ENCODE results near the gene WFDC6.

DNA sequence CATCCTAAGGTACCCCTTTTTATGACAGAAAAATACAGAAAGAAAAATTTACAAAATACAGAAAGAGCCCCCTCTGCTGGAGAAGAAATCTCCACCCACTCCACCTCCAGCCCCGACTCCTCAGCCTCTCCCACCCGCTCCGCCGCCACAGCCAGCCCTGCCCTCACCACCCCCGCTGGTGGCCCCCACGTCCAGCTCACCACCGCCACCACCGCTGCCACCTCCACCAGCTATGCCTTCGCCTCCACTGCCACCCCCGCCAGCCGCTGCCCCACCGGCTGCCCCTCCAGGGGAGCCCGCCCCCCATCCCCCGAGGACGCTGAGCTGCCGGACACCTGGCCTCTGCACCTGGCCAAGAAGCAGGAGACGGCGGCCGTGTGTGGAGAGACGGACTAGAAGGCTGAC, 52.0 kb downstream of the WFDC6 start:
- TF ChIP-seq, protein P1, sequence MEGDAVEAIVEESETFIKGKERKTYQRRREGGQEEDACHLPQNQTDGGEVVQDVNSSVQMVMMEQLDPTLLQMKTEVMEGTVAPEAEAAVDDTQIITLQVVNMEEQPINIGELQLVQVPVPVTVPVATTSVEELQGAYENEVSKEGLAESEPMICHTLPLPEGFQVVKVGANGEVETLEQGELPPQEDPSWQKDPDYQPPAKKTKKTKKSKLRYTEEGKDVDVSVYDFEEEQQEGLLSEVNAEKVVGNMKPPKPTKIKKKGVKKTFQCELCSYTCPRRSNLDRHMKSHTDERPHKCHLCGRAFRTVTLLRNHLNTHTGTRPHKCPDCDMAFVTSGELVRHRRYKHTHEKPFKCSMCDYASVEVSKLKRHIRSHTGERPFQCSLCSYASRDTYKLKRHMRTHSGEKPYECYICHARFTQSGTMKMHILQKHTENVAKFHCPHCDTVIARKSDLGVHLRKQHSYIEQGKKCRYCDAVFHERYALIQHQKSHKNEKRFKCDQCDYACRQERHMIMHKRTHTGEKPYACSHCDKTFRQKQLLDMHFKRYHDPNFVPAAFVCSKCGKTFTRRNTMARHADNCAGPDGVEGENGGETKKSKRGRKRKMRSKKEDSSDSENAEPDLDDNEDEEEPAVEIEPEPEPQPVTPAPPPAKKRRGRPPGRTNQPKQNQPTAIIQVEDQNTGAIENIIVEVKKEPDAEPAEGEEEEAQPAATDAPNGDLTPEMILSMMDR (optimal IDR thresholded peaks at IDR 0.05 in 1 of 3, IDR thresholded peaks at IDR 0.05 in 1 of 3, conservative IDR thresholded peaks at IDR 0.05 in 1 of 3; ENCODE audit: extremely low read depth in 1 of 3, insufficient read depth in 2 of 3, low read length in 3 of 3): no peak
- no peak for TF ChIP-seq EZH2 (IDR thresholded peaks at IDR 0.05; ENCODE audit: low read length)

Data from keratinocyte (primary cell).